Right lobe of liver (tissue), 4 donors: Measurements from ENCODE around the gene SLC30A1.

ENCODE experiments used
- CTCF ChIP-seq, 4 donors: fragments of 200-600 bp in 3 of 4; fragments of 450-650 bp in 1 of 4; IDR thresholded peaks; one replicate each; pipeline versions ENCODE4 v1.5.1 to v1.8.0; 2016 to 2022; ENCODE audit warnings: antibody characterized with exemption in 4 of 4, mild to moderate bottlenecking in 2 of 4
- POLR2A ChIP-seq: fragments of 450-650 bp; IDR thresholded peaks from one replicate; pipeline ENCODE4 v1.6.1; 2017; ENCODE audit warnings: antibody characterized with exemption, mild to moderate bottlenecking
- donor health status: DM: no; HTN: no; CAD: no.
- donor health status: DM: no; HTN: no; CAD: no.
- donor health status: DM: no; HTN: yes; CAD: no.

GRCh38 chr1:211605034-211605433 lies 26.1 kb upstream of the SLC30A1 start:
- TF ChIP-seq CTCF (IDR thresholded peaks at IDR 0.05) (no peak), POLR2A (no peak)
